ENCODE data around the gene SIGLEC7.
A peak's percentile ranks its signal among the peaks of the same experiment; 100 is the strongest.
"Not testable (repeated sequence)": the region's sequence is repeated elsewhere in the genome, so short reads cannot be mapped to it uniquely, and the experiment has no call there.

Gene SIGLEC7

DNA sequence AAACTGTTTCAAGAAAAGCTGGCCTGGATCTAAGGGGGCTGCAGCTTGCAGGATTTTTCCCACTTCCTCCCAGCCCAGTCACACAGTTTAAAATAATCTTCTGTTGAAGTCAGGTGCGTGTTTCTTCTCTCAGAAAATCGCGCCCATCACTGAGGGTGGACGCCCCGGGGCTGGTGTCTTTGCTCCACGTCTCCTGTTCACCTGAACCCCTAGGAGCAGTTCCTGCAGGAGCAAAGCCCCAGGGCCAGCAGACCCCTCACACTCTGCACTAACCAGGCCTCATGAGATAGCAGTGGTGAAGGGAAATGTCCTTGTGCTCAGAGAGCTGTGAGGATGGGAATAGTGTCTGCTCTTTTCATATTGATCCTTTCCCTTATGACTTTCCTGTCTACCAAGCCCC lies 920 bp upstream of the SIGLEC7 start:
- FAIRE-seq, result no peak

DNA sequence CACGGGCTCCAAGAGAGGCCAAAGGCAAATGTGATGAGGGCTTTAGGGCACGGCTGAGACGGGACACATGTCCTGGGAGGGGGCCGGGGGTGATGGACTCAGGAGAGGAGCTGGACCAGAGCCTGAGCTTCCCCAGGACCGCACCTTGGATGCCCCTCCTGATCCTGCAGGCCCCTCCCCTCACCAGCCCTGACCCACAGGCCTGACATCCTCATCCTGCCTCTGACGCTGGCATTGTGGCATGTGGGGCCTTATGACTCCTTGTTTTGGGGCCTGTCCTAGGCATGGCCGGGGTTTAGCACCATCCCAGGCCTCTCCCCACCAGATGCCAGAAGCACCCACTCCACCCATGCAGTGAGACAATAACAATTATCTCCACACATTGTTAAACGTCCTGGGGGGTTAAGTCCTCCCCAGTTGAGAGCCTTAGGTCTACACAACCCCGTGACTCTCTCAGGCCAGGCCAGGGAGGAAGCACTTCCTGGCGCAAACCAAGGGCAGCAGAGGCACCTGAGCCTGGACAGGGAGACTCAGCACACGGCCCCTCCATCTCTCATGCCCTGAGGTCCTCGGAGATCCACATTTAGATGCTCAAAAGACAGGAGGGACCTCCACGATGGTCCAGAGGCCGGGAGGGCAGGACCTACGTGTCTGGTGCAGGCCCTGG lies 841 bp downstream of the SIGLEC7 start:
- FAIRE-seq, result not testable (repeated sequence)

DNA sequence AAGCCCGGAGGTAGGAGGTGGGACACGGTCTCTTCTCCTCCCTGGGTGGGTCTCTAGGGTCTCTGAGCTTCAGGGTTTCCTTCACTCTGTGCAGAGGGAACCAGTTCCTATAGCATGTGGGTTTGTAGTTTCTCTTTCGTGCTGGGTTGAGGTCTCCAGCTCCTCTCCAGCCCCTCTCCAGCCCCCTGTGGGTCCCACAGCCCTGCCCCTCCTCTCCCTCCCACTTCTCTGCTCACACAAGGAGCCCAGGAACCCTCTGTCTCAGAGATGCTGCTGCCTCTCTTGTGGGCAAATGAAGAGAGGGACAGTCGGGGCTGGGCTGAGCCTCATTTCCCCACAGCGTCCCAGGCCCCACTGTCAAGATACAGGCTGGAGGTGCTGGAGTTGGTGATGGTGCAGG lies 1.4 kb downstream of the SIGLEC7 start:
- no peak for FAIRE-seq

DNA sequence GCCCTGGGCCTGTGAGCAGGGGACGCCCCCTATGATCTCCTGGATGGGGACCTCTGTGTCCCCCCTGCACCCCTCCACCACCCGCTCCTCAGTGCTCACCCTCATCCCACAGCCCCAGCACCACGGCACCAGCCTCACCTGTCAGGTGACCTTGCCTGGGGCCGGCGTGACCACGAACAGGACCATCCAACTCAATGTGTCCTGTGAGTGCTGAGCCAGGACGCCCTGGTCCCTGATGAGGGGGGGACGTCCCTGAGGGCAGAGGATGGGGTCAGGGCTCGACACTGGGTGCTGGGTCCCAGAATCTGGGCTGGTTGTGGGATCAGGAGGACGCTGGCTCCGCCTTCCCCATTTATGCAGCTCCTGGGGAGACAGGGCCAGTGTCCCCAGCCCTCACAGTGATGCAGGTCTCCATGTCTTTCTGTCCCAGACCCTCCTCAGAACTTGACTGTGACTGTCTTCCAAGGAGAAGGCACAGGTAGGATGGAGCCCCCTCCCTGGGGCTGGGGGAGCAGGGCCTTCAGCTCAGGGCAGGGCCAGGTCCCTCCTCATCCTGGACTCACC lies 2.5 kb downstream of the SIGLEC7 start:
- no peak for FAIRE-seq

DNA sequence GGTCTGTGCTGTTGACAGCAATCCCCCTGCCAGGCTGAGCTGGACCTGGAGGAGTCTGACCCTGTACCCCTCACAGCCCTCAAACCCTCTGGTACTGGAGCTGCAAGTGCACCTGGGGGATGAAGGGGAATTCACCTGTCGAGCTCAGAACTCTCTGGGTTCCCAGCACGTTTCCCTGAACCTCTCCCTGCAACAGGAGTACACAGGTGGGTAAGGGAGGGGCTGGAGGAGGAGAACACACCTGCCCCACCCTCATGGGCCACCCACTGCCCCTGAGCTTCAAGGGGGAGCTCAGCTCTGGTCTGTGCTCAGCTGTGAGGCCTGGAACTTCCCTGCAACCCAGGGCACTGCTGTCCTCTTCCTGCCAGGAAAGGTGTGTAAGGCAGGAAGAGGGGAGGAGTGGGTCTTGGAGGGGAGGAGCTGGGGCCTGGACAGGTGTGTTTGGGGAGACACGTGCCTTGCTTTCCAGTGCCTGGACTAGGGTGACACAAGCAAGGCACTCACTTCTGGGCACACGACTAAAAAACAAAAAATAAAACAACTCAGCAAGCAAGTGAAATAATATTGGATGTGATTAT lies 3.9 kb downstream of the SIGLEC7 start:
- FAIRE-seq, result no peak

DNA sequence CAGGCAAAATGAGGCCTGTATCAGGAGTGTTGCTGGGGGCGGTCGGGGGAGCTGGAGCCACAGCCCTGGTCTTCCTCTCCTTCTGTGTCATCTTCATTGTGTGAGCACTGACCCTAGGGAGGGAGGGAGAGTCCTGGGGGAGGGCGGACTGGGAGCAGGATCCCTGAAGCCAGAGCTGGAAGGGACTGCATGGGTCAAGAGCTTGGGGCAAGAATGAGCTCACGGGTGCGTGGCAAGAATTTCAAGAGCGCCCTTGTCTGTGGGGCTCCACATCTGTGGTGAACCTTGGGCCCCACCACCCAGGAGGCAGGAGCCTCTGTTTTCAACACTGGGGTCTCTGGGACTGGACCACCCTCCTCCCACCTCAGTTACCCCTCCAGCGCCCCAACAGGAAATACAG lies 4.7 kb downstream of the SIGLEC7 start:
- no peak for FAIRE-seq

DNA sequence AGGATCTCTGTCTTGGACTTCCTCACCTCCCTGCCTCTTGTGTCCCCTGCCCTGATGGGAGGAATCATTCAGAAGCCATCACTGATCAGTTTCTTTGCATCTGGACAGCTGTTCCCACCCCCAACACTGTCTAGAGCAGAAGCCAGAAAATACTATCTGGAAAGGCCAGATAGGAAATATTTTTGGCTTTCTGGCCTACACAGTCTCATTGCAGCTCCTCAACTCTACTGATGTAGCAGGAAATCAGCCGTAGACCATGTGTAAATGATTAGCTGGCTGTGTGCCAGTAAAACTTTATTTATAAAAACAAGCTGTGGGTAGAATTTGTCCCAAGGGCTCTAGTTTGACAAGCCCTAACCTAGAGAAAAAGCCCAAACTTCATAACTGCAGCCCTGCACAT lies 5.6 kb downstream of the SIGLEC7 start:
- FAIRE-seq, result no peak

DNA sequence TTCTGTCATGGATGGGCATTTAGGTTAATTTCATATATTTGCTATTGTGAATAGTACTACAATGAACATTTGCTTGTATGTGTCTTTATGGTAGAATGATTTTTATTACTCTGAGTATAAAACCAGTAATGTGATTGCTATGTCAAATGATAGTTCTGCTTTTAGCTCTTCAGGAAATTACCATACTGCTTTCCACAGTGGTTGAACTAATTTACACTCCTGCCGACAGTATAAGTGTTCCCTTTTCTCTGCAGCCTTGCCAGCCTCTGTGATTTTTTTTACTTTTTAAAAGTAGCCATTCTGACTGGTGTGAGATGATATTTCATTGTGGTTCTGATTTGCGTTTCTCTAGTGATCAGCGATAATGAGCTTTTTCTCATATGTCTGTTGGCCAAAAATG lies 6.5 kb downstream of the SIGLEC7 start:
- no peak for FAIRE-seq

DNA sequence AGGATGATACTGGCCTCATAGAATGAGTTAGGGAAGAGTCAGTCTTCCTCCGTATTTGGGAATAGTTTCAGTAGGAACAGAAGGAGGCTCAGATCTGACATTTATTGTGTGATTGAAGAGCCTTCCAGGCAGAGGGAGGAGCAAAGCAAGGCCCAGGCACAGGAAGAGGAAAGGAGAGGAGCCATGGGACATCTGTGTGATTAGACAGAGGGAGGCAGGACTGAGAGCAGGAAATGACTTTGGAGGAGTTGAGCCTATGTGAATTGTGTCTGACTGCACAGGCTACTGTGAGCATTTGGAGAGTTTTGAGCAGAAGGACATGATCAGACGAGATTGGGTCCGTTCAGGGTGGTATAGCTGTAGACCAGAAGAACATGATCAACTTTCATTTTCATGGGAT lies 8.5 kb downstream of the SIGLEC7 start:
- no peak for FAIRE-seq

DNA sequence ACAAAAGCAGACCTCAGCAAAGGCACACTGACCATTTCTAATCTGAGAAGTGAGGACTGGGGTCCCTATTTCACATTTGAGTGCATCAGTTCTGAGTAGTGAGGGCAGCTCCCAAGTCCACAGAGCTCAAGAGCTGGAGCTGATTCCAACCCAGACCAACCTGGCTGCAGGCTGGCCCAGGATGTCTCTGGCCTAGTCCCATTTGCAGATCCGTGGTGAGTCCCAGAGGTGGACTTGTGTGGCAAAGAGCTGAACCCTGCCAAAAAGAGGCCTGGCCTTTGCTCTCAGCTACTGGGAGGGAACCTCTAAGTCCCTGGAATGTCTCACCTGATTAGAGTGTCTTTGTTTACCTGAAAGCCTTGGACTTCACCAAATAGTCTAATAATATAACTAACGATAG lies 14.6 kb downstream of the SIGLEC7 start:
- no peak for FAIRE-seq

DNA sequence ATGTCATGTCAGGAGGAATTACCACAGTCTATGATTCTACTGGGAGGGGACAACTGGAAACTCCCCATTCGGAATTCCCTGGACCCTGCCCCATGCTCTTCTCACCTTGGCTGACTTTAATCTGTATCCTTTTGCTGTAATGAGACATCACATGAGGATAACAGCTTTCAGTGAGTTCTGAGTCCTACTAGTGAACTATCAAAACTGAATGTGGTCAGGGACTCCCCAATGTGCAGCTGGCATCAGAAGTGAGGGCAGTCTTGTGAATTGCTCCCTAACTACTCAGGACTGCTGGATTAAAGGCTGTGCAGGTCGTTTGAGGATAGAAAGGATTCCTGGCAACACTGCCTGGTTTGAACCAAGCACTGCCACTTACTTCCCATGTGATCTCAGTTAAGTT lies 15.2 kb downstream of the SIGLEC7 start:
- no peak for FAIRE-seq

DNA sequence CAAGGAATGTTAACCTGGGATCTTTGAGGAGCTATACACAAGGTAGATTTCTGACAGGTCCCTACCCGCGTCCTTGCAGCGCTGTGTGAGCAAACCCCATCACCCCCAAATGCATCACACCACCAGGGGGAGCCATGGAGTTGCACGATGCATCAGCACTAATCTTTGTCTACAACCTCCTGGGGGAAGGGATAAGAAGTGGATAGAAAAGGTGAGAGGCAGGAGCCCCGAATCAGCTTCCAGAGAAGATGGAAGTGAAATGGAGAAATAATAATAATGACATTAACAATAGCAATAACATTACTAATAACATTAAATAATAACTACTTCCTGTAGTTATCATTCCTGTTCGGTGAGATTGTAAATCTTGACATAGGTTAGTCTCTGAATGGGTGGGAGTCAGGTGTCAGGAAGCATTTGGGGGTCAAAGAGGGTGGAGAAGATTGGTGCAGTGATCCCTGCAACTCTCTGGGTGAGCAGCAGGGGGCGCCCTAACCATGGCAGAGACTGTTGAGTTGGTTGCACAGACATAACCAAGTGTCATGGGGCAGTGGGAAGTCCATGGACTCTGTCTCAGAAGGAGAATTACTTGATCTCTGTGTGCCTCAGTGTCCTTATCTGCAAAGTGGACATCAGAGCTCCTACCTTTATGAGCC lies 16.5 kb downstream of the SIGLEC7 start:
- FAIRE-seq, result no peak

DNA sequence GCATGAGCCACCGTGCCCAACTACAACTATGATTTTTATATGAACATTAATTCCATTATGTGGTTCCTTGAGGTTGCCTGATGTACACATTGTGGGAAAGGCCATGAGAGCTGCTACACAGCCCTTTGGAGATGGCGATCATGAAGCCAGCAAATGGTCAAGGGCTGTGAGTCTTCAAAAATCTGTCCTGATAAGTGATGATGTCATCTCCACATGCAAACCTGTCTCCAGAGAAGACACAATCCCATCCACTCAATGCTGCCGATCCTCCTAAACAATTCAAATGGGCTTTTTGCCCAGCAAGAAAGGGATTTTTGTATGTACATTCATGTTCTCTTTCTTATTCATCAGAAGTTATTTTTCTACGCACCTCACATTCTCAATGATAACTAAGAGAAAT lies 17.6 kb downstream of the SIGLEC7 start:
- FAIRE-seq, result no peak

DNA sequence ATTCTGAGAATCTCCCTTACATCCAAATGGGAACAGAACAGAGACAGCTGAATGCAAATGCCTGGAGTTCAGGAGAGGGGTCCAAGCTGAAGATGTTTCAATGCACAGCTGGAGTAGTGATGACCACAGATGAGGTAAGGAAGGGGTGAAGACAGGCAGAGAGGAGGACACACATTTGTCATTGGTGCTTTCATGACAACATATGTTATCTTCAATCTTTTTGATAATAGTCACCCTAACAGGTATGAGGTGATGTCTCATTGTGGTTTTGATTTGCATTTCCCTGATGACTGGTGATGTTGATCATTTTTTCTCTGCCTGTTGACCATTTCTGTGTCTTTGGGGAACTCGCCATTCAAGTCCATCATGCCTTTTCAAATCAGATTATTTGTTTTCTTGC lies 19.2 kb downstream of the SIGLEC7 start:
- no peak for FAIRE-seq

DNA sequence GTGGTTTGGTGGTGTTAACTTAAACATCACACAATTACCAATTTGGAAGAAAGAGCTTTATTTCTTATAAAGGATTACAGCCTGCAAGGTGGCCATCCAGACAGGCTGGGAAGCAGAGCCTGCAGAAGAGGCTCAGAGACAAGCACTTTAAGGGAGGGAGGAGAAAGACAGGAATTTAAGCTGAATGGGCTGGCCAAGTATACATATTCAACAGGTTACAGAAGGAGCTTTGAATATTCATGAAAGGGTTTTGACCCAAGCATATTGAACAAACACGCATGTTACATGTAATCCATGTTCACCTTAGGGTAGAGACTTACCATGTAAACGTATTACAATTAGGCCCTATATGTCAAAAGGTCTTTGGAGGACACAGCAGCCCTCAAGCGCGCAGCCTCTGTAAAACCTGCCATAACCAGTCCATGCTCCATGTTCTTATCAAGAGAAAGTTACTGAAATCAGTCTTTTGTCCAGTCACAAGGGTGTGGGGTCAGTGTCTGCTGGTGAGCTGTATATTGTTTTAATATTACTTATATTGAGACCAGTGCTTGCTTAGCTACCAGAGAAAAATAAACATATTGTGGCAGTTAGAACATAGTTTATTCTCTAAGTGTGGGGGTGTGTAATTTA lies 19.9 kb downstream of the SIGLEC7 start:
- no peak for FAIRE-seq

DNA sequence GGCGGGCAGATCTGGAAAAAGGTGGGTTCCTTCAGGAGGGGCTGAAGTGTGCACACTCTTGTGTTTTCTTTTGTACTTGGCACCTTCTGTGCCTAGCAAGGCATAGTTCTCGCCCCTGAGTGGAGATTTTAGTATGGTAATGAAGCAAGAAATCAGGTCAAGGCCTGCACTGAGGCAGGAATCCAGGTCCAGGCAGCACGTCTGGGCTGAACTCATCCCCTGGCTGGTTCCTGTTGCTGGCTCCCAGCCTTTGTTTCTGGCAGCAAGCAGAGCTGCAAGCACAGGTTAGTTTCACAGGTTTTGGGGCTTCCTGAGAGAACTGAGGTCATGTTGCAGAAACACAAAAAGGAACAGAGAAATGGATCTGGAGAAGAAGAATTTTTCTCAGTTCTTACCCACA lies 21.2 kb downstream of the SIGLEC7 start:
- no peak for FAIRE-seq

DNA sequence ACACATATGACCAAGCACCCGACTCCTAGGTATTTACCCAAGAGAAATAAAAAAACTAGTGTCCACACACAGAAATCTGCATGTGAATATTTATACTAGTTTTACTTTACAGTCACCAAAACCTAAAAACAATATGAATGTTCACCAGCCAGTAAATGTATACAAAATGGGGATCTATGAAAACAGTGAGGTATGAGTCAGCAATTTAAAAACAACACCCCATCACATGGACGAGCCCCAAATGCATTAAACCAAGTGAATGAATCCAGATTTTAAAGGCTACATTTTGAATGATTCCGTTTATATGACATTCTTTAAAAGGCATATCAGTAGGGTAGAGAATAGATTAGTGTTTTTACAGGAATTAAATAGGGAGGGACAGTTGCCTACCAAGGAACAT lies 22.1 kb downstream of the SIGLEC7 start:
- FAIRE-seq, result no peak

DNA sequence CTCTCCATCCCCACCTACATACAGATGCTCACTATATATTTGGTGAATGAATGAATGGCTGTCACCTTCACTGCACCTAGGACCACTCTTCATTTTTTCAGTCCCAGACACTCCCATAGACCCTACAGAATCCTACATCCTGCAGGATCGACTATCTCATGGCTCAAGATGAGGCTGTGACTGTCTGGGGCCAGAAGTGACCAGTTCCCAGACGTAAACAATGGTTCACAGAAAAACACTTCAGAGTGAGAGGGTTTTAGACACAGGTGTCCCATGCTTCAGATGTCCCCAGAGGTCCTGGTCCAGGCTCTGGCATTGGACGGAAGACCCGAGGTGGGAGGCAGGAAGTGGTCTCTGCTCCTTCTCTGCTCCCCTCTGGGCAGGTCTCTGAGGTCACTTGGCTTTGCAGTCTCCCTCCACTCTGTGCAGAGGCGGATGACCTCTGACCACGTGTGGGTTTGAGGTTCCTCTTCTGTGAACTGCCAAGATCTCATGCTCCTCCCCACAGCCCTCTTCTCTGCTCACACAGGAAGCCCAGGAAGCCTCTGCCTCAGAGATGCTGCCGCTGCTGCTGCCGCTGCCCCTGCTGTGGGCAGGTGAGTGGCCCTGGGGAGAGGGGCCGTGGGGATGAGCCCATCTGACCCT lies 24.9 kb downstream of the SIGLEC7 start:
- no peak for FAIRE-seq

DNA sequence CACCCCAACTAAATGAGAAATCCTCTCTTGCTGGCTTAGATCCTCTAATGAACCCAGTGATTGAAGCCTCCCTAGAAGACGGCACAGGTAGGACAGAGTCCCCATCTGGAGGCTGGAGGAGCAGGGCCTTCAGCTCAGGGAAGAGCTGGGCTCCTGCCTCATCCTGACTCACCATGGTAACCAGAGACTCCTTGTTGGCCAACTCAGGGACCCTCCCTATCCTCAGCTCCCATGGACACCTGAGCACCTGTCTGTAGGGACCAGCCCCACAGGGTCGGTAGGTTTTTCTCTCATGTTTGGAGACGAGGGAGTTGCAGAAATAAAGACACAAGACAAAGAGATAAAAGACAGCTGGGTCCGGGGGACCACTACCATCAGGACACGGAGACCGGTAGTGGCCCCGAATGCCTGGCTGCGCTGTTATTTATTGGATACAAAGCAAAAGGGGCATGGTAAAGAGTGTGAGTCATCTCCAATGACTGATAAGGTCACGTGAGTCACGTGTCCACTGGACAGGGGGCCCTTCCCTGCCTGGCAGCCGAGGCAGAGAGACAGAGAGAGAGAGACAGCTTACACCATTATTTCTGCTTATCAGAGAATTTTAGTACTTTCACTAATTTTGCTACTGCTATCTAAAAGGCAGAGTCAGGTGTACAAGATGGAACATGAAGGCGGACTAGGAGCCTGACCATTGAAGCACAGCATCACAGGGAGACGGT lies 26.6 kb downstream of the SIGLEC7 start:
- FAIRE-seq, result no peak

DNA sequence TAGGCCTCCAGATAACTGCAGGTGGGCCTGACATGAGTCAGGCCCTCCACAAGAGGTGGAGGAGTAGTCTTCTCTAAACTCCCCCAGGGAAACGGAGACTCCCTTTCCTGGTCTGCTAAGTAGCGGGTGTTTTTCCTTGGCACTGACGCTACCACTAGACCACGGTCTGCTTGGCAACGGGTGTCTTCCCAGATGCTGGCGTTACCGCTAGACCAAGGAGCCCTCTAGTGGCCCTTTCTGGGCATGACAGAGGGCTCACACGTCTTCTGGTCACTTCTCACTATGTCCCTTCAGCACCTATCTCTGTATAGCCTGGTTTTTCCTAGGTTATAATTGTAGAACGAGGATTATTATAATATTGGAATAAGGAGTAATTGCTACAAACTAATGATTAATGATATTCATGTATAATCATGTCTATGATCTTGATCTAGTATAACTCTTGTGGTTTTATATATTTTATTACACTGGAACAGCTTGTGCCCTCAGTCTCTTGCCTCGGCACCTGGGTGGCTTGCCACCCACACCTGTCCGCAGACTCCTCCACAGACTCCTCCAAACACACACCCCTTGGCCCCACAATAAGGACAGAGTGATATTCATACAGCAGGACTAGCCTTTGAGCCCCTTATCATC lies 27.3 kb downstream of the SIGLEC7 start:
- FAIRE-seq, result peak; percentile 91

DNA sequence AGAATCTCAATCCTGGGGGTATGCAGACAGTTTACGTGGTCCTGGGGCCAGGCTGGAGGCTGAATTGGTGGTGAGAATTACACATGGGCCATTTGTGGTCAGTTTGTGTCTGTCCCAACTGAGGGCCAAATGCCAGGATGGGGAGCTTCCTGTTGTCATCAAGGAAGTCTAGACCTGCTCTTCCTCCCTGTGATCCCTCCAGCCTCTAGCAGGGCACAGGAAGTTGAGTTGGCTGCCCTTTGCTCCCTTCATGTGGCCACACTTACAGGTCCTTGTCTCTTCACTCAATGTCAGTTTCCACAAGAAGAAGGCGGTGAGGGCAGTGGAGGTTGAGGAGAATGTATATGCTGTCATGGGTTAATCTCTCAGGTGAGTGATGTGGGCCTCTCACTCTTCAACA lies 30.1 kb downstream of the SIGLEC7 start:
- FAIRE-seq, result no peak

DNA sequence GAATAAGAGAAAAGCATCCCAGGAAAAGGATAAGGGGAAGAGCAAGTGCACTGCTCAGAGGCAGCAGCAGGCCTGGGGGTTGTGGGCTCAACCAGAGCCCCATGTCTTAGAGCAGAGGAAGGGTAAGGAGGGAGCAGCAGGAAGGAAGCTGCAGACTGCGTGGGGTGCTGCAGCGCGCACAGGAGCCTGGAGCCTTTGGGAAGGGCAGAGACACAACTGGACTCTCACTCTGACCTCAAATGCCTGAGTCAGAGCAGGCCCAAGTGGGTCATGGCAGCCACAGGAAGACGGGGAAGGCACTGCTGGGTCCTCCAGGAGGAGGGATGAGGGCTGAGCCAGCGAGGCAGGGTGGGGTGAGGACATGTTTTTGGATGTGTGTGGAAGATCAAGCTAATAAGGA lies 31.6 kb downstream of the SIGLEC7 start:
- FAIRE-seq, result no peak

All from TTC549 (cell line).